ENCODE measurements around the gene RBM5. TPM values are rescaled to one million over a fixed set of nuclear protein-coding genes. Genes with fewer than 3 reads are reported as not detected.

RBM5 gene
- total RNA-seq, 1 donor from 2014 or later = 84.5 TPM

DNA sequence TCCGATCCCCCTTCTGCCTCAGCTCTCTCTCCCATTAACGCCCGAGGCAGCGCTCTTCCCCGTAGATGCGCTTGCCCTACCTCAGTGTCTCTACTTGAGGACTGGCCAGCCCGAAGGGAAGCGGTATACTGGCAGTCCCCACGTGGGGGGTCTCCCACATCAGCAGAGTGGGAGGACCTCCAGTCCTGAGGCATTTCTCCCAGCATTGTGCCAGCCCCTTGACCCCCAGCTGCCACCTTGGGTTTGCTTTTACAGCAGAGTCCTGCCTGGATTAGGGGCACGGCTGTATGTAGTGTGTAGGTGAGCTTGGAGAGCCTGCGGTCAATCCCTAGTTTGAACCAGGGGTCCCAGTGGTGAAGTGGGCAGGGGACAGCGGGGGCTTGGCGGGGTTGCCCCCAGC lies 67.2 kb downstream of the RBM5 start:
- Histone ChIP-seq H3K27me3 (ENCODE audit: control insufficient read depth, insufficient read depth, low read length) (peaks cover 2% of the 10 kb centered on the region), H3K4me3 (ENCODE audit: low read depth, low read length) (peak overlapping the region; percentile 66), H3K36me3 (ENCODE audit: control insufficient read depth, insufficient read depth, low read length) (no peaks in the 10 kb centered on the region)
- TF ChIP-seq, protein P1, sequence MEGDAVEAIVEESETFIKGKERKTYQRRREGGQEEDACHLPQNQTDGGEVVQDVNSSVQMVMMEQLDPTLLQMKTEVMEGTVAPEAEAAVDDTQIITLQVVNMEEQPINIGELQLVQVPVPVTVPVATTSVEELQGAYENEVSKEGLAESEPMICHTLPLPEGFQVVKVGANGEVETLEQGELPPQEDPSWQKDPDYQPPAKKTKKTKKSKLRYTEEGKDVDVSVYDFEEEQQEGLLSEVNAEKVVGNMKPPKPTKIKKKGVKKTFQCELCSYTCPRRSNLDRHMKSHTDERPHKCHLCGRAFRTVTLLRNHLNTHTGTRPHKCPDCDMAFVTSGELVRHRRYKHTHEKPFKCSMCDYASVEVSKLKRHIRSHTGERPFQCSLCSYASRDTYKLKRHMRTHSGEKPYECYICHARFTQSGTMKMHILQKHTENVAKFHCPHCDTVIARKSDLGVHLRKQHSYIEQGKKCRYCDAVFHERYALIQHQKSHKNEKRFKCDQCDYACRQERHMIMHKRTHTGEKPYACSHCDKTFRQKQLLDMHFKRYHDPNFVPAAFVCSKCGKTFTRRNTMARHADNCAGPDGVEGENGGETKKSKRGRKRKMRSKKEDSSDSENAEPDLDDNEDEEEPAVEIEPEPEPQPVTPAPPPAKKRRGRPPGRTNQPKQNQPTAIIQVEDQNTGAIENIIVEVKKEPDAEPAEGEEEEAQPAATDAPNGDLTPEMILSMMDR (IDR thresholded peaks at IDR 0.05; ENCODE audit: insufficient read depth, low read length, poor library complexity, severe bottlenecking) = no peak
- DNase-seq (ENCODE audit: low read depth) = no peak

DNA sequence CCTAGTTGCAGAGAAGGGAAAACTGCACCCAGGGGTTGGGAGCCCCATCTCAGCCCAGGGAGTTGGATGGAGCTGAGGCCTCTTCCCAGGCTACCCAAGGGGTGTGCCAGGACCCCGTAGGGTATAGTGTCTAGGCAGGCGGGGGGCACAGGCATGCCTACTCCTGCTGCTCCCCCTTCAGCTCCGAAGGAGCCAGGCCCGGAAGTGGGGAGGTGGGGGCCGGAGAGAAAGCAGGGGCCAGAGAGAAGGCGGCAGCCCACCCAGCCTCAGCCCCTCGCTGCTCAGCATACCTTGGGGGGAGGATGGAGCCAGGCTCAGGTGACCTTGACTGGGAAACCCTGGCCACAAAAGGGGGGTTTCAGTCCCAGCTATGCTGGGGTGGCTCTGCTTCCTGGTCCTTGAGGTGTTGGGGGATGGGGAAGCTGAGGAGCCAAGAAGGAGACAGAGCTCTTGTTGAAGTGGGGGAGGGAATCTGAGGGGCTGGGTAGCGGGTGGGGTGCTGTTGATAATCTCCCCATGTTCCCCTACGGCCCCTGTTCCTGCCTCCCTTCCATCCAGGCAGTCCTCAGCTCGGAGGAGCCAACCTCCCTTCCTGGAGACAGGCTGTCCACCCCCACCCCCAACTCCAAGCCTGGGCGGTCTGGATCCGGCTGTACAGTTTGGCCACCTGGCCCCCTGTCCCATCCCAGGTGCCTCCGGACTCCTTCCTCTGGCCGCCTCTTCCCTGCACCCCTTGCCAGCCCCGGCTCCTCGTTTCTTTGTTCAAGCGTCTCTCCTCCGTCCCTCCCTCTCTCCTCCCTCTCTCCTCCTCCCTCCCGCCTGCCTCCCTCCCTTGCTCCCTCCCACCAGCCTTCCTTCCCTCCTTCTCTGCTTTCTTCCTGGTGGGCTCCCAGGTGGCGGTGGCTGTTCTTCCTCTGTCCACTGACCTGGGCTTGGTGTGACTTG lies 68.1 kb downstream of the RBM5 start:
- H3K36me3 ChIP-seq (ENCODE audit: control insufficient read depth, insufficient read depth, low read length) = no peaks in the 10 kb centered on the region
- peak overlapping the region; percentile 66 for H3K4me3 ChIP-seq (ENCODE audit: low read depth, low read length)
- peaks cover 2% of the 10 kb centered on the region for H3K27me3 ChIP-seq (ENCODE audit: control insufficient read depth, insufficient read depth, low read length)
- DNase-seq (ENCODE audit: low read depth) = no peak
- TF ChIP-seq, protein P1 (IDR thresholded peaks at IDR 0.05; ENCODE audit: insufficient read depth, low read length, poor library complexity, severe bottlenecking) = no peak

DNA sequence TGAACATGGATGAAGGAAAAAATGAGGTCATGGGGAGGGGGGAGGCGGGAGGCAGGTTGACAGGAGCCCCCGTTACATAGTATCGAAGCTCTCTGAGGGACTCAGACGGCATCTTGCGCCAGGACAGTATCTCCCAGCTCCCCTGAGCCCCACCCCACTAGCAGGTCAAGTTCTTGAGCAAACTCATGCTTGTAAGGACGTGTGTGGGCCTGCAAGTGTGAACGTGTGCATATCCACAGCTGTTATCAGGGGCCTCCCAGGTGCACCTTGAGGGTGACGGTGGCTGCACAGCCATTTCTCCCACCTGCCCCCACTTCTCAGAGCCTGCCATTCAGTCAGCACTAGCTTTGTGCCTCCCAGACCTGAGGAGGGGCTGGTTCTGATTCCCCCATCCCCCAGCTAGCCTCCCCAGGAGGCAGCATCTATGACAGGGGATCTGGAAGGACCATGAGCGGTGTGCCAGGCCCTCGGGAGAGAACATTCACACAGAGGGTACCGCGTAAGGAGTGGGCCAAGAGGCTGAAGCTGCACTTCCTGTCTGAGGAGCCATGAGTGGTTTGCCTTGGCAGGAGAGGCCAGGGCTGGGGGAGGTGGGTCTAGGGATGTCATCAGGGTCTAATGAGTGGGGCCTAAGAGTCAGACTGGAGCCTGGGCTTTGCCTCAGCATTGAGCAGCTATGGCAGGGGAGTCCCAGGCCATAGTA lies 69.3 kb downstream of the RBM5 start:
- TF ChIP-seq, protein P1 (IDR thresholded peaks at IDR 0.05; ENCODE audit: insufficient read depth, low read length, poor library complexity, severe bottlenecking) = no peak
- Histone ChIP-seq H3K4me3 (ENCODE audit: low read depth, low read length) (no peak overlapping the region), H3K27me3 (ENCODE audit: control insufficient read depth, insufficient read depth, low read length) (peaks cover 2% of the 10 kb centered on the region), H3K36me3 (ENCODE audit: control insufficient read depth, insufficient read depth, low read length) (no peaks in the 10 kb centered on the region)
- DNase-seq (ENCODE audit: low read depth) = no peak

DNA sequence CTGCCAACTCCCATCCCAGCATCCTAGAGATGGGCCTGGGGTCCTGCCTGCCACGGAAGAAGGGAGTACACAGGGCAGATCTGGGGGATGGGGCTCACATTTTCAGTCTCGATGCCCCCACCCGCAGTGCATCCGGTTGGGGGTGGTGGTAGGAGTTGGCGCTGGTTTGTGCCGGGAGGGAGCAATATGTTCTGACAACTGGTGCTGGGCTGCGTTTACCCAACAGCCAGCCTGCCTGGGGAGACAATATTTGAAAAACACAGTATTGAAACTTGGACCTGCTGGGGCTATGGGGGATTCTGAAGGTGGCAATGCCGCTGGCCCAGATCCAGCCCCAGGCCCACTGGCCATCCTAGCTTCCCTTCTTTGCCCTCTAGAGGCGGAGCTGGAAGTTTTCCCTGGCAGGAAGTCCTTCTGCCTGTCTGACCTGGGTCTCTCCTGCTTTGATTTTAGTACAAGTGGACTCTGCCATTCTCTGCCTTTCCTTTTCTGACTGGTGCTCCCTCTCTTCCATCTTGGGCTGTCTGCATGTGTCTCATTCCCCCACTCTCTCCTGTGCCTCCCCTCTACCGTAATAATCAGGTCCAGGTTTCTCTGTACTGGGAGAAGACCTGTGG lies 69.9 kb downstream of the RBM5 start:
- no peak for DNase-seq (ENCODE audit: low read depth)
- Histone ChIP-seq H3K36me3 (ENCODE audit: control insufficient read depth, insufficient read depth, low read length) (no peaks in the 10 kb centered on the region), H3K4me3 (ENCODE audit: low read depth, low read length) (no peak overlapping the region), H3K27me3 (ENCODE audit: control insufficient read depth, insufficient read depth, low read length) (peaks cover 2% of the 10 kb centered on the region)
- TF ChIP-seq, protein P1 (IDR thresholded peaks at IDR 0.05; ENCODE audit: insufficient read depth, low read length, poor library complexity, severe bottlenecking) = no peak

DNA sequence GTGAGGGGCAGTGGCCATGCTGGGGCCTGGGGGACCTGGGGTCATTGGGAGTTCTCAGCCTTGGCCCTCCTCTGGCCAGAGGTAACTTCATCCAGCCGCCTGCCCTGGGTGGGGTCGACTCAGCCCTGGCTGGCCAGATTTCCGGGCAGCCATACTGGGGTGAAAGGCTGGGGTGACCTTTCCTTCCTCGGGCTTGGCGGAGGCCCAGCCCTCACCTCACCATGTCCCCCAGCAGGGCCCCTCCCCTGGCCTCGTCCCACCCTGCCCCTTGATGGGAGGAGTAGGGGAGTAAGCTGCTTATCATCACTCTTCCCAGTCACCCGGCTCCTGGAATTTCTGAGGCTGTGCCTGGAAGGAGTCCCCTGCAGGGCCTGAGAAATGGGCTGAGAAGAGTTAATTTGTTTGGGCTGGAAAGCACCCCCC lies 71.9 kb downstream of the RBM5 start:
- Histone ChIP-seq H3K36me3 (ENCODE audit: control insufficient read depth, insufficient read depth, low read length) (no peaks in the 10 kb centered on the region), H3K27me3 (ENCODE audit: control insufficient read depth, insufficient read depth, low read length) (no peaks in the 10 kb centered on the region), H3K4me3 (ENCODE audit: low read depth, low read length) (no peak overlapping the region)
- DNase-seq (ENCODE audit: low read depth) = no peak
- TF ChIP-seq, protein P1 (IDR thresholded peaks at IDR 0.05; ENCODE audit: insufficient read depth, low read length, poor library complexity, severe bottlenecking) = no peak

All from kidney epithelial cell (primary cell).